ELR (cell line): ENCODE data around the gene FSD1.
"Not testable (repeated sequence)": the region's sequence is repeated elsewhere in the genome, so short reads cannot be mapped to it uniquely, and the experiment has no call there.

Experiments used
- DNase-seq: peaks from one replicate; pipeline ENCODE4 v3.0.0-alpha.2; 2015; ENCODE audit warnings: low read depth

Gene FSD1

GRCh38 chr19:4319067-4319718, 14.8 kb downstream of the FSD1 start:
- no peak for DNase-seq

GRCh38 chr19:4320419-4320818, 16.0 kb downstream of the FSD1 start:
- DNase-seq = no peak

- no peak for DNase-seq
Observed at GRCh38 chr19:4322942-4323665, 18.7 kb downstream of the FSD1 start.

DNA sequence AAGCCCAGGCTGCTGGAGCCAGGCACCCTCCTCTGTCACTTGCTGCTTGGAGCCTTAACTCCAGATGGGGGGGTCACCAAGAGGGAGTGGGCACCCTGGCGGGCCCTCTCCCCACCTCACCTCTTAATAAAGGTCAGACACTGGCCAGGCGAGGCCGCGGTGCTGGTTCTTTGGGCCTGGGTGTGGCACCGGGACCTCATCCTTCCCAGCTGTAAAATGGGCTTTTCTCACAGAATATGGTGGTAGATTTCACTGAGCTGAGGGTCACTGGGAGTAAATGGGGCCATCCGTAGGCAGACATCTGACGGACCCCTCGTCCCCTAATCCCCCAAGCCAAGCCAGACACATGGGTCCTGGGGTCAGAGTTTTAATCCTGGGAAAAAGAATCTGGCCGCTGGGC, 19.3 kb downstream of the FSD1 start:
- DNase-seq = no peak

- DNase-seq = no peak
Observed at GRCh38 chr19:4324228-4324627, 19.8 kb downstream of the FSD1 start.

DNA sequence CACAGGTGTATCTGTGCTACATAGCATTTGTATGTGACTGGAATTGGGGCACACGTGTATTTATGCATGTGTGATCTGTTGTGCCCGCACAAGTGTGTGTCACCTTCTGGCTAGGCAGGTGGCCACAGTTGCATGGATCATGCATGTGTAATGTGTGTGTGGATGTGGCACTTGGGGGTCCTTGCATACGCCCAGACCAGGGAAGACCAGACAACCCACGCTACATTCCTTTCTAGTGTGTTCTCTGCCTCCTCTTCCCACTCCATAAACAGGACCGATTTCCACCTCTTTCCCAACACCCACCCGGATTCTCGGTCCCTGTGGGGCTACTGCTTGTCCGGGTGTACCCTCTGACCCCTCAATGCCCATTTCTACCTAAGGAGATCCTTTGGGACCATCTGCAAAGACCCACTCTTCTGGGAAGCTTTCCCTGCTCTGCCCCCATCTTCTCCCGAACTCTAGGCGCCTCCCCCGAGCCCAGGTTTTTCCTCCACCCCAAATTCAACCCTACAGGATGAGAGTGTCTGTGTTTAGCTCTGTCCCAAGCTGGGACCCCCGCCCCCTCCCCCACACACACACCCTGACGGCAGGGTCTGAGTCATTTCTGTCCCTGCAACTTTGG, 21.9 kb downstream of the FSD1 start:
- DNase-seq = no peak

GRCh38 chr19:4326837-4327251, 22.4 kb downstream of the FSD1 start:
- no peak for DNase-seq

DNA sequence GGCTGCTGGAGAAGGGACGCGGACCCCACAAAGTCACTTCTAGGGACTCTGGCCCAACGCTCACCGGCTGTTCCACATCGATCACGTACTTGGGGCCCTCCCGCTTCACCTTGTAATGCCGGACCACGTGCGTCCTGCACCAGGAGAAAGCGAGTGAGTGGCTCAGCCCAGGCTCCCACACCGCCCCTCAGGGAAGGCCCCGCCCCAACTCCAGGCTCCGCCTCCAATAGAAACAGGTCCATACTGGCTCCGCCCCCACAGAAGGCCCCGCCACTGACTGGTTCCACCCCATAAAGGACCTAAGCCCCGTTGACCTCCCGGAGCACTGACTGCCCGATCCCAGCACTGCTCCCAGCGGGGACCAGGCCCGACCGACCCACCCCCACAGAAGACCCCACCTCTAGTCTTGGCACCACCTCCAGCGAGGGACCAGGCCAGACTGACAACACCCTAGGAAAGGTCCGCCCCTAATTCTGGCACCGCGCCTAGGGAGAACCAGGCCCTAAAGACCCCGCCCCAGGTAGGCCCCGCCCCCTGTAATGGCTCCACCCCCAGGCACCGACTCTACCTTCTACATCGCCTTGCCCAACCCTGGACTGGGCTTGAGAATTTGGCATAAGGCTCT, 23.0 kb downstream of the FSD1 start:
- DNase-seq = peak; percentile 61

GRCh38 chr19:4327877-4328242, 23.5 kb downstream of the FSD1 start:
- DNase-seq = no peak

DNA sequence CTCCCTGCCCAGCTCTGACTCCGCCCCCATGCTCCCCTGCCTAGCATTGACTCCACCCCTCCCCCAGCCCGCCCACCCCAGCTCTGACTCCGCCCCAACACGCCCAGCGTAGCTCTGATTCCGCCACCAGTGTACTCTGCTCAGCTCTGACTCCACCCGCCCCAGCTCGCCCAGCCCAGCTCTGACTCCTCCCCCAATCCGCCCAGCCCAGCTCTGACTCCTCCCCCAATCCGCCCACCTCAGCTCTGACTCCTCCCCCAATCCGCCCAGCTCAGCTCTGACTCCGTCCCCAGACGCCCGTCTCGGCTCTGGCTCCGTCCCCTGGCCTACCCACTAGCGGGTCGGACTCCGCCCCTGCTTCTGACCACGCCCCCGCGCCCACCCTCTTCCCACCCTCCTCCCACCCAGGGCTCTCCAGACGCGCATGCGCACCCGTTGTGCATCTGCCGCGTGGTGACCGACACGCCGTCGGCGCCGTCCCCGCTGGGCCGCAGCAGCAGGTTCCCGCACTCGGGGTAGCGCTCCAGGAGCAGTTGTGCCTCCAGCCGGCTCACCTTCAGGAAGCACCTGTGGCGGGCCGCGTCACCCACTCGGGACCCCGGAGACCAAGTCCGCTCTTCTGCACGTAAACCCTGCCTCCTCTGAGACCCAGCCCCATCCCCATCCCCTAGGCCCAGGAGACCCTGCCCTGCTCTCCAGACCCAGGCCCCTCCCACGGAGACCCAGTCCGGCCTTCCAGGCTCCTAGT, 24.0 kb downstream of the FSD1 start:
- DNase-seq = peak; percentile 91

DNA sequence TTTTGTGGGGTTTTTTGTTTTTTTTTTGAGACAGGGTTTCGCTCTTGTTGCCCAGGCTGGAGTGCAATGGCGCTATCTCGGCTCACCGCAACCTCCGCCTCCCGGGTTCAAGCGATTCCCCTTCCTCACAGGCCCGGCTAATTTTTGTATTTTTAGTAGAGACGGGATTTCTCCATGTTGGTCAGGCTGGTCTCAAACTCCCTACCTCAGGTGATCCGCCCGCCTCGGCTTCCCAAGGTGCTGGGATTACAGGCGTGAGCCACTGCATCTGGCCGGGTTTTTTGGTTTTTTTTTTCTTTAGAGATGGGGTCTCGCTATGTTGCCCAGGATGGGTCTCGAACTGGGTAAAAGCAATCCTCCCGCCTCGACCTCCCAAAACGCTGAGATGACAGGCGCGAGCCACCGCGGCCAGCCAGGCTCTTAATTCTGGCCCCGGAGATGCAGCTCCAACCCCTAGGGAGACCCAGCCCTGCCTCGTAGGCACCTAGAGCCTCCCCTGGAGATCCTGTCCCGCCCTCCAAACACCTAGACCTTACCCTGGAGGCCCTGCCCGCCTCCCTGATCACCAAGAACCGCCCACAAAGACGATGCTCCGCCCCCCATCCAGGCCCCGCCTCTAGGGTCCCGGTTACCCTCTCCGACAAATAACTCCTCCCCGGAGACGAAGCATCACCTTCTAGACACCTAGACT, 24.7 kb downstream of the FSD1 start:
- not testable (repeated sequence) for DNase-seq

DNA sequence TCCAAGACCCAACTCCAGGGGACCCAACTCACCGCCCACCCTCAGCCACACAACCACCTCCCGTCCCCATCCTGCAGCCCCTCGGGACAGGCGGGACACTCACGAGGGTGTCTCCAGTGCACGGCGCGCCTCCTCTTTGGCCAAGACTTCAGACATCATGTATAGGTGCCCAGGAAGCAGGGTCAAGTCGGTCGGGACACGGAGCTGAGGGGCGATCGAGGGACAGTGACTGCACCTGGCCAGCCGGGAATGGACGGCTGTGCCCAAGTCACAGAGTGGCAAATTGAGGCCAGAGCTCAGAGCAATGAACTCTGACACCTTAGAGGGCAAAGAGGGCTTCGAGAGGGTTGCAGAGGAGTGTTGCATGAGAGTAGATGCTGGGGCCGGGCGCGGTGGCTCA, 25.5 kb downstream of the FSD1 start:
- no peak for DNase-seq

GRCh38 chr19:4334929-4335570, 30.7 kb downstream of the FSD1 start:
- no peak for DNase-seq

- DNase-seq = no peak
Observed at GRCh38 chr19:4337906-4338440, 33.6 kb downstream of the FSD1 start.

DNA sequence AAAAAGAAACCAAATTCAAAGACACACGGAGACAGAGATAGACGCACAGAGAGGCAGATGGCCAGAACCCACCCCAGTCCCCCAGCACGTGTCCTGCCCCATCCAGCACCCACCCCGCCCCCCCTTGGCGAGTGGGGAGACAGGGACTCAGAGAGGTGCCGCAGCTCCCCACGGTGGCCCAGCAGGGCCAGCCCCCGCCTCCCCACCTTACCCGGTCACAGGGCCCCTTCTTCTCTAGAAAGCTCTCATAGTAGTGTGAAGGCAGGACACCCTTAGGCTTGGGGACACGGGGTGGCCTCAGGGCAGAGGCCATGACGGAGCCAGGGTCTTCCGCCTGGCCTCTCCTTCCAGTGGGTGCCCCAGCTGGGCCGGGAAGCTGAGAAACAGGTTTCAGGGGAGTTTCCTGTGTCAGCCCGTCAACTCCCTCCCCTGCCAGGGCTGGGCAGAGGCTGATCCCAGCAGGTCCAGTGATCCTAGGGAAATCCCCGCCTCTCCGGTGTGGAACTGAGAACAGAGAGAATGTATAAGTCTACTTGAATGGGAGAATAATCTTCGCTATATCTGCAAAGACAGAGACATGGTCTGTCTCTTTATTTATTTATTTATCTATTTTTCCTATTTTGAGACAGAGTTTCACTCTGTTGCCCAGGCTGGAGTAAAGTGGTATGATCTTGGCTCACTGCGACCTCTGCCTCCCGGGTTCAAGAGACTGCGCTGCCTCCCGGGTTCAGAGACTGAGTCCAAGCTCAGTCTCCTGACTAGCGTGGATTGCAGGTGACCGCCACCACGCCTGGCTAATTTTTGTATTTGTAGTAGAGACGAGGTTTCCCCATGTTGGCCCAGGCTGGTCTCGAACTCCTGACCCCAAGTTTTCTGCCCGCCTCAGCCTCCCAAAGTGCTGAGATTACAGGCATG, 34.3 kb downstream of the FSD1 start, which contains the start of gene STAP2:
Gene STAP2 (minus strand): TSS at position 387 of the 915 bp plus-strand sequence. CDS start 74 bp downstream, at position 313.
- DNase-seq = peak; percentile 35

DNA sequence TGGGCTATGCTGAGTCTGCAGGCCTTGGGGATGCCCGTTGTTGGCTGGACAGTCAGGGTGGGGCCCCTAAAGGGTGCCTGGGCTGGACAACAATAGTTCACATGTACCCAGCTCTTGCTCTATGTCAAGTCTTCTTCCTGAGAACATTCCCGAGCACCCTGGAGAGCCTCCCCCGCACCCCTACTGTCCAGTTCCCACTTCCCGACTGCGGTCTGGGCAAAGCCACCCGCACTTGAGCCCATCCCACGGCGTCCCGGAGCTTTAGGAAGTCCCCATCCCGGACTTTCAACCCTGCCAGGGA, 37.9 kb downstream of the FSD1 start:
- DNase-seq = no peak

- peak; percentile 100 for DNase-seq
Observed at GRCh38 chr19:4342615-4343369, 38.4 kb downstream of the FSD1 start.

DNA sequence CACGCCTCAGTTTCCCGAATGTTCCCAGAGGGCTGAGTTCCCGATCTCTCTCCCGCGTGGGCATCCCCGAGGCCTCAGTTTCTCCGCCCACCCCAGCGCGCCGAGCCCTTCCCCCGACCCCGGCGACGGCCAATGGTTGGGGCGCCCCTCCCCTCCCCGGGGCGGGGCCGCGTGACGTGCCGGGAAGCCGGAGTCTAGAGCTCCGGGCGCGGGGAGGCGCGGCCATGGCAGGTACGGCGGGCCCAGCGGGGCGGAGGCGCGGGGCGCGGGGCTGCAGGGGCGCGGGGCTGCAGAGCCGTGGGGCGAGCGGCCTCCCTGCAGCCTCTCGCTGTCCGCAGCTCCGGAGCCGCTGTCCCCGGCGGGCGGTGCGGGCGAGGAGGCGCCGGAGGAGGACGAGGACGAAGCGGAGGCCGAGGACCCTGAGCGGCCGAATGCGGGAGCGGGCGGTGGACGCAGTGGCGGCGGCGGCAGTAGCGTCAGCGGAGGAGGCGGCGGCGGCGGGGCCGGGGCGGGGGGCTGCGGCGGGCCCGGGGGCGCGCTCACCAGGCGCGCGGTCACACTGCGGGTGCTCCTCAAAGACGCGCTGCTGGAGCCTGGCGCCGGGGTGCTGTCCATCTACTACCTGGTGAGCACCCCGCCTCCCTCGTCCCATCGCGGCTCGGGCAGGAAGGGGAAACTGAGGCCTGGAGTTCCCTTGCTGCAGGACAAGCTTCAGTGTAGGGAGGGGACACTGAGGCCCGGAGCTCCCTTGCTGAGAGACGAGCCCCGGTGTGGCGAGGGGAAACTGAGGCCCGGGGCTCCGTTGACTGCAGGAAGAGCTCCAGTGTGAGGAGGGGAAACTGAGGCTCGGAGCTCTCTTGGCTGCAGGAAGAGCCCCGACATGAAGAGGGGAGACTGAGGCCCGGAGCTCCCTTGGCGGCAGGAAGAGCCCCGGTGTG, 39.2 kb downstream of the FSD1 start, which contains the start of gene MPND:
Gene MPND (plus strand): TSS at position 193 of the 938 bp plus-strand sequence. CDS start 32 bp downstream, at position 225.
- peak; percentile 87 for DNase-seq
